WTC11 (cell line): ENCODE data around the gene CDKN1C. TPM values are rescaled to one million over a fixed set of nuclear protein-coding genes. Genes with fewer than 3 reads are reported as not detected.

Source experiments
- ATAC-seq: fragments of 200-7000 bp; cut with Tn5 transposase; 2 replicates; pipeline ENCODE4 v1.10.0; 2021; ENCODE audit warnings: mild to moderate bottlenecking, moderate library complexity
- CTCF ChIA-PET: fragments of 300-600 bp; sonication (Branson Sonifier 250); formaldehyde crosslinking; loops from one replicate; lab custom pipeline; 2021; ENCODE audit warnings: antibody characterized with exemption; lab: Charles Lee
- POLR2A ChIA-PET: fragments of 350-600 bp; sonication (Branson Sonifier 250); formaldehyde crosslinking; loops from one replicate; lab custom pipeline; 2021; ENCODE audit warnings: antibody characterized with exemption; lab: Charles Lee
- DNase-seq: peaks from one replicate; pipeline ENCODE4 v3.0.0; 2021; ENCODE audit warnings: low spot score
- H3K27ac Mint-ChIP-seq: 2 replicates; pipeline ENCODE4 v1.8.0; 2021; ENCODE audit warnings: mixed read lengths
- H3K27me3 Mint-ChIP-seq: 2 replicates; pipeline ENCODE4 v1.8.0; 2021; ENCODE audit warnings: low read depth, mild to moderate bottlenecking, moderate library complexity, mixed read lengths
- H3K36me3 Mint-ChIP-seq: 2 replicates; pipeline ENCODE4 v1.8.0; 2021; ENCODE audit warnings: mixed read lengths
- H3K4me1 Mint-ChIP-seq: 2 replicates; pipeline ENCODE4 v1.8.0; 2022; ENCODE audit warnings: mixed read lengths
- H3K4me3 Mint-ChIP-seq: 2 replicates; pipeline ENCODE4 v1.8.0; 2021; ENCODE audit warnings: mild to moderate bottlenecking, moderate library complexity, mixed read lengths
- H3K9me3 Mint-ChIP-seq: 2 replicates; pipeline ENCODE4 v1.8.0; 2021; ENCODE audit warnings: mixed read lengths
- ATF1 ChIP-seq: sonication (generic); formaldehyde crosslinking; IDR thresholded peaks from 2 replicates; pipeline ENCODE4 v1.8.1; 2023; ENCODE audit warnings: mild to moderate bottlenecking, moderate library complexity, missing genetic modification reagents
- ATF6 ChIP-seq: sonication (generic); formaldehyde crosslinking; IDR thresholded peaks from 2 replicates; pipeline ENCODE4 v1.8.1; 2023; ENCODE audit warnings: mild to moderate bottlenecking, missing genetic modification reagents
- CREM ChIP-seq: sonication (generic); formaldehyde crosslinking; IDR thresholded peaks from 2 replicates; pipeline ENCODE4 v1.8.1; 2022; ENCODE audit warnings: mild to moderate bottlenecking, missing genetic modification reagents, moderate library complexity
- ETV6 ChIP-seq: sonication (generic); formaldehyde crosslinking; IDR thresholded peaks from 2 replicates; pipeline ENCODE4 v1.8.1; 2022; ENCODE audit warnings: mild to moderate bottlenecking, missing genetic modification reagents
- NFATC4 ChIP-seq: fragments of 250-450 bp; sonication (Bioruptor Pico); IDR thresholded peaks from 2 replicates; pipeline ENCODE4 v1.9.0; 2021; ENCODE audit warnings: mild to moderate bottlenecking
- TEAD1 ChIP-seq: sonication (generic); formaldehyde crosslinking; IDR thresholded peaks from 2 replicates; pipeline ENCODE4 v1.8.0; 2022; ENCODE audit warnings: mild to moderate bottlenecking, missing genetic modification reagents
- TP53 ChIP-seq: sonication (generic); formaldehyde crosslinking; IDR thresholded peaks from 2 replicates; pipeline ENCODE4 v1.8.1; 2023; ENCODE audit warnings: mild to moderate bottlenecking, missing genetic modification reagents
- ZNF281 ChIP-seq: sonication (generic); formaldehyde crosslinking; IDR thresholded peaks from 2 replicates; pipeline ENCODE4 v1.8.0; 2023; ENCODE audit warnings: mild to moderate bottlenecking, missing genetic modification reagents
- ZNF396 ChIP-seq: fragments of 250-450 bp; sonication (Bioruptor Pico); IDR thresholded peaks from 2 replicates; pipeline ENCODE4 v1.8.0; 2021; ENCODE audit warnings: mild to moderate bottlenecking, moderate library complexity, borderline replicate concordance
- total RNA-seq: library from RNA; stranded (reverse); gene quantifications from 3 replicates; pipeline ENCODE4 v1.2.3, GENCODE V29; 2021
- TF ChIP-seq, protein P1 (sequence below): fragments of 250-450 bp; sonication (Bioruptor Pico); IDR thresholded peaks from 2 replicates; pipeline ENCODE4 v2.1.2; 2022; ENCODE audit warnings: mild to moderate bottlenecking, moderate library complexity
- TF ChIP-seq, protein P2 (sequence below): sonication (generic); formaldehyde crosslinking; IDR thresholded peaks from 2 replicates; pipeline ENCODE4 v1.8.1; 2023; ENCODE audit warnings: mild to moderate bottlenecking, missing genetic modification reagents
- TF ChIP-seq, protein P3 (sequence below): sonication (generic); formaldehyde crosslinking; IDR thresholded peaks from 2 replicates; pipeline ENCODE4 v1.8.0; 2022; ENCODE audit warnings: mild to moderate bottlenecking, missing genetic modification reagents
- TF ChIP-seq, protein P4 (sequence below): fragments of 250-450 bp; sonication (Bioruptor Pico); IDR thresholded peaks from 2 replicates; pipeline ENCODE4 v1.9.0; 2021; ENCODE audit warnings: mild to moderate bottlenecking, borderline replicate concordance
- TF ChIP-seq, protein P5 (sequence below): sonication (generic); formaldehyde crosslinking; conservative IDR thresholded peaks from 2 replicates; pipeline ENCODE4 v1.8.1; 2022; ENCODE audit warnings: mild to moderate bottlenecking, missing genetic modification reagents
- TF ChIP-seq, protein P6 (sequence below): sonication (generic); formaldehyde crosslinking; IDR thresholded peaks from 2 replicates; pipeline ENCODE4 v1.8.0; 2022; ENCODE audit warnings: mild to moderate bottlenecking, missing genetic modification reagents

CDKN1C gene
- total RNA-seq, 1 experiment from 2014 or later, result 25.0 TPM

DNA sequence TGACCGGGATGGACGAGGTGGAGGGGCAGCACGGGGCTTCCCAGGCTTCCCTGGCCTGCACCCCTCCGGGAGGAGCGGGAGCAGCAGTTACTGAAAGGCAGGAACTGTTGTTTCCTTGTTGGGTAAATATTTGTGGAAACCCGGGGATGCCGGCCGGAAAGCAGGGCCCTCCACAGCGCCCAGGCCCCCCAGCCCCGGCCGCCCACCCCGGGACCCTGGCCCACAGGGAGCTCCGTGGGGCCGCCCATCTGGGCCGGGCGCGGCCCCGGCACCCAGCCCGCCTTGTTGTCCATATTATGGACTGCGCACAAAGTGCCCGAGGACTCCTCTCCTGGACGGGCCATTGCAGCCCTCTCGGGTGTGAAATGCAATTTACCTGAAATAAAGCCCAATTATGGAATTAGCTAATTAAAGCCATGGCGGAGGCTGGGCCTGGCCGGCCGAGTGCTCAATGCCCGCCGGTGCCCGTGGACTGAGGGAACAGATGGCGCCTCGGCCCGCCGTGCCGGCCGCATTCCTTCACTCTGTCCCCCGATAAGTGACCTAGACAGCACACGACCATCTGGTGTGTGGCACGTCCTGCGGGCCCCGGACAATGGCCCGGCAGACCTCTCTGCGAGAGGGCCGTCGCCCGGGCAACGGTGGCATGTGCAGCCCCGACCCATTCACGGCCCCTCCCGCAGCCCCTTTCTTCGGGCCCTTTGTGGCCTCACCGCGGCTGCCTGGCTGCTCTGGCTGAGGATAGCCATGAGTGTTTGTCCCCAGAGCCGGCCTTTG is 35.4 kb downstream of the CDKN1C start:
- H3K4me3 Mint-ChIP-seq, result no peak overlapping the region
- 0 out of 2 replicates have a peak, but pooled peaks cover 2% of the 10 kb centered on the region for H3K4me1 Mint-ChIP-seq
- TF ChIP-seq ETV6 (CRISPR knock-in tag) (no peak), TP53 (CRISPR knock-in tag) (no peak), ATF6 (CRISPR knock-in tag) (no peak), ZNF396 (CRISPR knock-in tag) (no peak), CREM (CRISPR knock-in tag) (no peak)
- TF ChIP-seq, protein P1, sequence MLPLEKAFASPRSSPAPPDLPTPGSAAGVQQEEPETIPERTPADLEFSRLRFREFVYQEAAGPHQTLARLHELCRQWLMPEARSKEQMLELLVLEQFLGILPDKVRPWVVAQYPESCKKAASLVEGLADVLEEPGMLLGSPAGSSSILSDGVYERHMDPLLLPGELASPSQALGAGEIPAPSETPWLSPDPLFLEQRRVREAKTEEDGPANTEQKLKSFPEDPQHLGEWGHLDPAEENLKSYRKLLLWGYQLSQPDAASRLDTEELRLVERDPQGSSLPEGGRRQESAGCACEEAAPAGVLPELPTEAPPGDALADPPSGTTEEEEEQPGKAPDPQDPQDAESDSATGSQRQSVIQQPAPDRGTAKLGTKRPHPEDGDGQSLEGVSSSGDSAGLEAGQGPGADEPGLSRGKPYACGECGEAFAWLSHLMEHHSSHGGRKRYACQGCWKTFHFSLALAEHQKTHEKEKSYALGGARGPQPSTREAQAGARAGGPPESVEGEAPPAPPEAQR (CRISPR knock-in tag), result no peak
- TF ChIP-seq, protein P2, sequence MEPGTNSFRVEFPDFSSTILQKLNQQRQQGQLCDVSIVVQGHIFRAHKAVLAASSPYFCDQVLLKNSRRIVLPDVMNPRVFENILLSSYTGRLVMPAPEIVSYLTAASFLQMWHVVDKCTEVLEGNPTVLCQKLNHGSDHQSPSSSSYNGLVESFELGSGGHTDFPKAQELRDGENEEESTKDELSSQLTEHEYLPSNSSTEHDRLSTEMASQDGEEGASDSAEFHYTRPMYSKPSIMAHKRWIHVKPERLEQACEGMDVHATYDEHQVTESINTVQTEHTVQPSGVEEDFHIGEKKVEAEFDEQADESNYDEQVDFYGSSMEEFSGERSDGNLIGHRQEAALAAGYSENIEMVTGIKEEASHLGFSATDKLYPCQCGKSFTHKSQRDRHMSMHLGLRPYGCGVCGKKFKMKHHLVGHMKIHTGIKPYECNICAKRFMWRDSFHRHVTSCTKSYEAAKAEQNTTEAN (CRISPR knock-in tag), result no peak
- TF ChIP-seq, protein P3, sequence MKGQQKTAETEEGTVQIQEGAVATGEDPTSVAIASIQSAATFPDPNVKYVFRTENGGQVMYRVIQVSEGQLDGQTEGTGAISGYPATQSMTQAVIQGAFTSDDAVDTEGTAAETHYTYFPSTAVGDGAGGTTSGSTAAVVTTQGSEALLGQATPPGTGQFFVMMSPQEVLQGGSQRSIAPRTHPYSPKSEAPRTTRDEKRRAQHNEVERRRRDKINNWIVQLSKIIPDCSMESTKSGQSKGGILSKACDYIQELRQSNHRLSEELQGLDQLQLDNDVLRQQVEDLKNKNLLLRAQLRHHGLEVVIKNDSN, result no peak
- no peaks in the 10 kb centered on the region for H3K9me3 Mint-ChIP-seq
- ChIA-PET CTCF (no interaction called here), POLR2A (no interaction called here)
- H3K27me3 Mint-ChIP-seq, result peaks cover 35% of the 10 kb centered on the region
- no peak overlapping the region for H3K27ac Mint-ChIP-seq
- ATAC-seq (no peak), DNase-seq (no peak)
- H3K36me3 Mint-ChIP-seq, result no peaks in the 10 kb centered on the region

- Mint-ChIP-seq H3K9me3 (no peaks in the 10 kb centered on the region), H3K4me1 (0 out of 2 replicates have a peak, but pooled peaks cover 2% of the 10 kb centered on the region), H3K36me3 (no peaks in the 10 kb centered on the region), H3K27me3 (peaks cover 20% of the 10 kb centered on the region), H3K4me3 (no peak overlapping the region), H3K27ac (no peak overlapping the region)
- ChIA-PET POLR2A (interaction anchor here (0.6 kb wide), 1 partner anchor 9 kb away, joined by 4 read pairs; no protein-coding TSS in a partner anchor), CTCF (no interaction called here)
- DNase-seq (no peak), ATAC-seq (no peak)
- no peak for TF ChIP-seq TP53 (CRISPR knock-in tag)
- TF ChIP-seq, protein P4, sequence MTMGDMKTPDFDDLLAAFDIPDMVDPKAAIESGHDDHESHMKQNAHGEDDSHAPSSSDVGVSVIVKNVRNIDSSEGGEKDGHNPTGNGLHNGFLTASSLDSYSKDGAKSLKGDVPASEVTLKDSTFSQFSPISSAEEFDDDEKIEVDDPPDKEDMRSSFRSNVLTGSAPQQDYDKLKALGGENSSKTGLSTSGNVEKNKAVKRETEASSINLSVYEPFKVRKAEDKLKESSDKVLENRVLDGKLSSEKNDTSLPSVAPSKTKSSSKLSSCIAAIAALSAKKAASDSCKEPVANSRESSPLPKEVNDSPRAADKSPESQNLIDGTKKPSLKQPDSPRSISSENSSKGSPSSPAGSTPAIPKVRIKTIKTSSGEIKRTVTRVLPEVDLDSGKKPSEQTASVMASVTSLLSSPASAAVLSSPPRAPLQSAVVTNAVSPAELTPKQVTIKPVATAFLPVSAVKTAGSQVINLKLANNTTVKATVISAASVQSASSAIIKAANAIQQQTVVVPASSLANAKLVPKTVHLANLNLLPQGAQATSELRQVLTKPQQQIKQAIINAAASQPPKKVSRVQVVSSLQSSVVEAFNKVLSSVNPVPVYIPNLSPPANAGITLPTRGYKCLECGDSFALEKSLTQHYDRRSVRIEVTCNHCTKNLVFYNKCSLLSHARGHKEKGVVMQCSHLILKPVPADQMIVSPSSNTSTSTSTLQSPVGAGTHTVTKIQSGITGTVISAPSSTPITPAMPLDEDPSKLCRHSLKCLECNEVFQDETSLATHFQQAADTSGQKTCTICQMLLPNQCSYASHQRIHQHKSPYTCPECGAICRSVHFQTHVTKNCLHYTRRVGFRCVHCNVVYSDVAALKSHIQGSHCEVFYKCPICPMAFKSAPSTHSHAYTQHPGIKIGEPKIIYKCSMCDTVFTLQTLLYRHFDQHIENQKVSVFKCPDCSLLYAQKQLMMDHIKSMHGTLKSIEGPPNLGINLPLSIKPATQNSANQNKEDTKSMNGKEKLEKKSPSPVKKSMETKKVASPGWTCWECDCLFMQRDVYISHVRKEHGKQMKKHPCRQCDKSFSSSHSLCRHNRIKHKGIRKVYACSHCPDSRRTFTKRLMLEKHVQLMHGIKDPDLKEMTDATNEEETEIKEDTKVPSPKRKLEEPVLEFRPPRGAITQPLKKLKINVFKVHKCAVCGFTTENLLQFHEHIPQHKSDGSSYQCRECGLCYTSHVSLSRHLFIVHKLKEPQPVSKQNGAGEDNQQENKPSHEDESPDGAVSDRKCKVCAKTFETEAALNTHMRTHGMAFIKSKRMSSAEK (CRISPR knock-in tag), result no peak
Observed at GRCh38 chr11:2848497-2848896, 37.1 kb downstream of the CDKN1C start.

GRCh38 chr11:2847561-2847960 is 38.0 kb downstream of the CDKN1C start:
- no peak for ATAC-seq
- no peaks in the 10 kb centered on the region for H3K9me3 Mint-ChIP-seq
- ChIA-PET POLR2A (no interaction called here), CTCF (no interaction called here)
- H3K4me3 Mint-ChIP-seq, result no peak overlapping the region
- no peak for DNase-seq
- H3K27ac Mint-ChIP-seq, result no peak overlapping the region
- H3K36me3 Mint-ChIP-seq, result no peaks in the 10 kb centered on the region
- 0 out of 2 replicates have a peak, but pooled peaks cover 2% of the 10 kb centered on the region for H3K4me1 Mint-ChIP-seq
- peaks cover 22% of the 10 kb centered on the region for H3K27me3 Mint-ChIP-seq
- TF ChIP-seq, protein P5, sequence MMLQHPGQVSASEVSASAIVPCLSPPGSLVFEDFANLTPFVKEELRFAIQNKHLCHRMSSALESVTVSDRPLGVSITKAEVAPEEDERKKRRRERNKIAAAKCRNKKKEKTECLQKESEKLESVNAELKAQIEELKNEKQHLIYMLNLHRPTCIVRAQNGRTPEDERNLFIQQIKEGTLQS (CRISPR knock-in tag), result no peak
- no peak for TF ChIP-seq NFATC4
- TF ChIP-seq, protein P6, sequence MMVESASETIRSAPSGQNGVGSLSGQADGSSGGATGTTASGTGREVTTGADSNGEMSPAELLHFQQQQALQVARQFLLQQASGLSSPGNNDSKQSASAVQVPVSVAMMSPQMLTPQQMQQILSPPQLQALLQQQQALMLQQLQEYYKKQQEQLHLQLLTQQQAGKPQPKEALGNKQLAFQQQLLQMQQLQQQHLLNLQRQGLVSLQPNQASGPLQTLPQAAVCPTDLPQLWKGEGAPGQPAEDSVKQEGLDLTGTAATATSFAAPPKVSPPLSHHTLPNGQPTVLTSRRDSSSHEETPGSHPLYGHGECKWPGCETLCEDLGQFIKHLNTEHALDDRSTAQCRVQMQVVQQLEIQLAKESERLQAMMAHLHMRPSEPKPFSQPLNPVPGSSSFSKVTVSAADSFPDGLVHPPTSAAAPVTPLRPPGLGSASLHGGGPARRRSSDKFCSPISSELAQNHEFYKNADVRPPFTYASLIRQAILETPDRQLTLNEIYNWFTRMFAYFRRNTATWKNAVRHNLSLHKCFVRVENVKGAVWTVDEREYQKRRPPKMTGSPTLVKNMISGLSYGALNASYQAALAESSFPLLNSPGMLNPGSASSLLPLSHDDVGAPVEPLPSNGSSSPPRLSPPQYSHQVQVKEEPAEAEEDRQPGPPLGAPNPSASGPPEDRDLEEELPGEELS (CRISPR knock-in tag), result no peak
- TF ChIP-seq ZNF281, result no peak
- TF ChIP-seq ATF1, result no peak
- TF ChIP-seq TEAD1 (CRISPR knock-in tag), result no peak
